Karpas-422 (cell line): ENCODE results near the gene INPP5D. TPM values are rescaled to one million over a fixed set of nuclear protein-coding genes. Genes with fewer than 3 reads are reported as not detected.

Experiments used
- DNase-seq: peaks from one replicate; pipeline ENCODE4 v3.0.0-alpha.2; 2015
- H2AFZ ChIP-seq: fragments of 200-600 bp; sonication (generic); 2 replicates; pipeline ENCODE4 v1.6.1; 2014; ENCODE audit warnings: antibody characterized with exemption, low read length, mixed read lengths
- H3K27ac ChIP-seq: fragments of 200-600 bp; sonication (generic); 2 replicates; pipeline ENCODE4 v1.5.1; 2014; ENCODE audit warnings: mild to moderate bottlenecking, low read length, moderate library complexity
- H3K27me3 ChIP-seq: fragments of 200-600 bp; sonication (generic); 2 replicates; pipeline ENCODE4 v1.6.1; 2014; ENCODE audit warnings: low read length, mixed read lengths
- H3K36me3 ChIP-seq: fragments of 200-600 bp; sonication (generic); 2 replicates; pipeline ENCODE4 v1.6.1; 2014; ENCODE audit warnings: low read length, mixed read lengths; ENCODE audit not compliant: insufficient read depth
- H3K4me1 ChIP-seq: fragments of 200-600 bp; sonication (generic); 2 replicates; pipeline ENCODE4 v1.6.1; 2014; ENCODE audit warnings: mild to moderate bottlenecking, low read length, mixed read lengths
- H3K4me2 ChIP-seq: fragments of 200-600 bp; sonication (generic); 2 replicates; pipeline ENCODE4 v1.6.1; 2014; ENCODE audit warnings: low read length, low read depth, mild to moderate bottlenecking; ENCODE audit not compliant: poor library complexity, severe bottlenecking
- H3K4me3 ChIP-seq: fragments of 200-600 bp; sonication (generic); 2 replicates; pipeline ENCODE4 v1.5.1; 2014; ENCODE audit warnings: mild to moderate bottlenecking, antibody characterized with exemption, low read length, mixed read lengths
- H3K79me2 ChIP-seq: fragments of 200-600 bp; sonication (generic); 2 replicates; pipeline ENCODE4 v1.6.1; 2014; ENCODE audit warnings: mild to moderate bottlenecking, low read length, mixed read lengths
- H3K9ac ChIP-seq: fragments of 200-600 bp; sonication (generic); 2 replicates; pipeline ENCODE4 v1.6.0; 2014; ENCODE audit warnings: low read length
- H3K9me2 ChIP-seq: fragments of 200-600 bp; sonication (generic), shearing (Covaris generic); replicated peaks from 2 replicates; pipeline ENCODE4 v1.6.0; 2014; ENCODE audit warnings: mild to moderate bottlenecking, low read length, moderate library complexity; ENCODE audit not compliant: insufficient read depth
- H3K9me3 ChIP-seq: fragments of 300-700, 200-600 bp; sonication (generic); 2 replicates; pipeline ENCODE4 v1.6.1; 2014; ENCODE audit warnings: low read length, mixed read lengths
- H4K20me1 ChIP-seq: fragments of 200-600 bp; sonication (generic); 2 replicates; pipeline ENCODE4 v1.6.1; 2014; ENCODE audit warnings: mild to moderate bottlenecking, antibody characterized with exemption, low read length, low read depth; ENCODE audit not compliant: insufficient read depth
- total RNA-seq: library from RNA; depleted of rRNA; stranded (reverse); fragments of >200 nt; shearing (Covaris generic); gene quantifications from 2 replicates; pipeline ENCODE4 v1.2.3, GENCODE V29; 2014; ENCODE audit warnings: low replicate concordance

The INPP5D gene
- total RNA-seq, 1 experiment from 2014 or later: 145 TPM

- Histone ChIP-seq H3K27ac (no peak overlapping the region), H3K4me3 (no peak overlapping the region), H2AFZ (no peak overlapping the region), H3K4me2 (no peak overlapping the region), H3K36me3 (no peaks in the 10 kb centered on the region), H3K9me2 (no peaks in the 10 kb centered on the region), H3K9ac (no peak overlapping the region), H3K4me1 (peaks cover 2% of the 10 kb centered on the region; the same call in 1 of the 2 replicates), H4K20me1 (no peaks in the 10 kb centered on the region), H3K9me3 (no peaks in the 10 kb centered on the region), H3K79me2 (no peaks in the 10 kb centered on the region), H3K27me3 (no peaks in the 10 kb centered on the region)
- no peak for DNase-seq
These were observed 173.6 kb downstream of the INPP5D start for GRCh38 chr2:233233618-233234230.

GRCh38 chr2:233234264-233234663, 174.1 kb downstream of the INPP5D start:
- no peak for DNase-seq
- no peaks in the 10 kb centered on the region for H3K9me2 ChIP-seq
- no peaks in the 10 kb centered on the region for H3K36me3 ChIP-seq
- H3K9ac ChIP-seq: no peak overlapping the region
- no peaks in the 10 kb centered on the region for H3K27me3 ChIP-seq
- H3K4me2 ChIP-seq: no peak overlapping the region
- H4K20me1 ChIP-seq: no peaks in the 10 kb centered on the region
- no peak overlapping the region for H3K4me3 ChIP-seq
- no peak overlapping the region for H2AFZ ChIP-seq
- no peaks in the 10 kb centered on the region for H3K79me2 ChIP-seq
- no peaks in the 10 kb centered on the region for H3K4me1 ChIP-seq
- no peak overlapping the region for H3K27ac ChIP-seq
- H3K9me3 ChIP-seq: no peaks in the 10 kb centered on the region

- H3K4me1 ChIP-seq: no peaks in the 10 kb centered on the region
These were observed 174.9 kb downstream of the INPP5D start for GRCh38 chr2:233234996-233235395.

GRCh38 chr2:233235977-233236376, 175.8 kb downstream of the INPP5D start:
- peaks cover 6% of the 10 kb centered on the region for H3K4me1 ChIP-seq
- no peaks in the 10 kb centered on the region for H3K79me2 ChIP-seq
- DNase-seq: no peak
- H3K9ac ChIP-seq: no peak overlapping the region
- no peak overlapping the region for H3K4me2 ChIP-seq
- H3K4me3 ChIP-seq: no peak overlapping the region
- H4K20me1 ChIP-seq: no peaks in the 10 kb centered on the region
- H3K27ac ChIP-seq: no peak overlapping the region
- no peaks in the 10 kb centered on the region for H3K27me3 ChIP-seq
- H3K9me3 ChIP-seq: no peaks in the 10 kb centered on the region
- no peaks in the 10 kb centered on the region for H3K36me3 ChIP-seq
- no peak overlapping the region for H2AFZ ChIP-seq
- no peaks in the 10 kb centered on the region for H3K9me2 ChIP-seq

More at GRCh38 chr2:233234996-233235395, 174.9 kb downstream of the INPP5D start:
- Histone ChIP-seq H2AFZ (no peak overlapping the region), H3K79me2 (no peaks in the 10 kb centered on the region), H3K9ac (no peak overlapping the region), H3K27me3 (no peaks in the 10 kb centered on the region), H3K4me3 (no peak overlapping the region), H4K20me1 (no peaks in the 10 kb centered on the region), H3K36me3 (no peaks in the 10 kb centered on the region), H3K27ac (no peak overlapping the region), H3K9me2 (no peaks in the 10 kb centered on the region), H3K4me2 (no peak overlapping the region), H3K9me3 (no peaks in the 10 kb centered on the region)
- DNase-seq: no peak

- Histone ChIP-seq H3K79me2 (no peaks in the 10 kb centered on the region), H3K27ac (no peak overlapping the region), H3K36me3 (no peaks in the 10 kb centered on the region), H3K9me2 (no peaks in the 10 kb centered on the region), H4K20me1 (no peaks in the 10 kb centered on the region), H3K4me3 (no peak overlapping the region), H3K4me2 (no peak overlapping the region), H2AFZ (no peak overlapping the region), H3K27me3 (no peaks in the 10 kb centered on the region), H3K9me3 (no peaks in the 10 kb centered on the region), H3K4me1 (peaks cover 7% of the 10 kb centered on the region), H3K9ac (no peak overlapping the region)
- DNase-seq: no peak
These were observed 176.9 kb downstream of the INPP5D start for GRCh38 chr2:233236820-233237589.

- no peak overlapping the region for H3K27ac ChIP-seq
- no peak overlapping the region for H3K9ac ChIP-seq
- H3K4me2 ChIP-seq: peak overlapping the region; percentile 8
- H3K36me3 ChIP-seq: no peaks in the 10 kb centered on the region
- no peaks in the 10 kb centered on the region for H3K79me2 ChIP-seq
- no peaks in the 10 kb centered on the region for H3K27me3 ChIP-seq
- no peaks in the 10 kb centered on the region for H3K9me2 ChIP-seq
- no peaks in the 10 kb centered on the region for H4K20me1 ChIP-seq
- H3K4me1 ChIP-seq: peaks cover 7% of the 10 kb centered on the region
- H3K9me3 ChIP-seq: no peaks in the 10 kb centered on the region
- H2AFZ ChIP-seq: no peak overlapping the region
- DNase-seq: peak; percentile 48
- H3K4me3 ChIP-seq: no peak overlapping the region
These were observed 180.8 kb downstream of the INPP5D start for GRCh38 chr2:233240897-233241296.

GRCh38 chr2:233241803-233242202, 181.7 kb downstream of the INPP5D start:
- Histone ChIP-seq H3K4me2 (no peak overlapping the region), H3K4me1 (peaks cover 7% of the 10 kb centered on the region)

GRCh38 chr2:233242231-233242927, 182.2 kb downstream of the INPP5D start:
- no peak overlapping the region for H3K9ac ChIP-seq
- no peak overlapping the region for H3K4me3 ChIP-seq
- no peak for DNase-seq
- H3K4me1 ChIP-seq: peaks cover 7% of the 10 kb centered on the region
- H3K27ac ChIP-seq: no peak overlapping the region
- no peaks in the 10 kb centered on the region for H3K36me3 ChIP-seq
- no peak overlapping the region for H3K4me2 ChIP-seq
- no peaks in the 10 kb centered on the region for H3K9me3 ChIP-seq
- H4K20me1 ChIP-seq: no peaks in the 10 kb centered on the region
- H3K79me2 ChIP-seq: no peaks in the 10 kb centered on the region
- no peak overlapping the region for H2AFZ ChIP-seq
- H3K27me3 ChIP-seq: no peaks in the 10 kb centered on the region
- no peaks in the 10 kb centered on the region for H3K9me2 ChIP-seq

More at GRCh38 chr2:233241803-233242202, 181.7 kb downstream of the INPP5D start:
- no peaks in the 10 kb centered on the region for H4K20me1 ChIP-seq
- H3K9ac ChIP-seq: no peak overlapping the region
- no peak overlapping the region for H2AFZ ChIP-seq
- H3K9me2 ChIP-seq: no peaks in the 10 kb centered on the region
- H3K27ac ChIP-seq: no peak overlapping the region
- H3K9me3 ChIP-seq: no peaks in the 10 kb centered on the region
- H3K36me3 ChIP-seq: no peaks in the 10 kb centered on the region
- H3K27me3 ChIP-seq: no peaks in the 10 kb centered on the region
- no peaks in the 10 kb centered on the region for H3K79me2 ChIP-seq
- DNase-seq: no peak
- no peak overlapping the region for H3K4me3 ChIP-seq
